Nephron (organoid): ENCODE results near the gene COL16A1.

ENCODE experiments used
- H3K27ac Mint-ChIP-seq, 3 experiments: 2 replicates each; pipeline ENCODE4 v1.8.0; 2020; ENCODE audit warnings: mixed read lengths in 3 of 3, mild to moderate bottlenecking in 2 of 3, moderate library complexity in 1 of 3
- H3K27me3 Mint-ChIP-seq: 2 replicates; pipeline ENCODE4 v1.8.0; 2021; ENCODE audit warnings: low read depth, mild to moderate bottlenecking, moderate library complexity, mixed read lengths
- H3K36me3 Mint-ChIP-seq: 2 replicates; pipeline ENCODE4 v1.8.0; 2020; ENCODE audit warnings: low read depth, mixed read lengths
- H3K4me1 Mint-ChIP-seq: 2 replicates; pipeline ENCODE4 v1.8.0; 2020; ENCODE audit warnings: mixed read lengths
- H3K4me3 Mint-ChIP-seq, 3 experiments: 2 replicates each; pipeline ENCODE4 v1.8.0; 2020; ENCODE audit warnings: mild to moderate bottlenecking in 3 of 3, mixed read lengths in 3 of 3, moderate library complexity in 2 of 3
- H3K9me3 Mint-ChIP-seq: 2 replicates; pipeline ENCODE4 v1.8.0; 2020; ENCODE audit warnings: mixed read lengths
- TF ChIP-seq, protein P1 (sequence below), 3 experiments: fragments of 200-600 bp; sonication (generic); IDR thresholded peaks; one replicate each; pipeline ENCODE4 v1.5.0; 2021; ENCODE audit warnings: antibody characterized with exemption in 3 of 3; ENCODE audit not compliant: unreplicated experiment in 3 of 3

Gene COL16A1

DNA sequence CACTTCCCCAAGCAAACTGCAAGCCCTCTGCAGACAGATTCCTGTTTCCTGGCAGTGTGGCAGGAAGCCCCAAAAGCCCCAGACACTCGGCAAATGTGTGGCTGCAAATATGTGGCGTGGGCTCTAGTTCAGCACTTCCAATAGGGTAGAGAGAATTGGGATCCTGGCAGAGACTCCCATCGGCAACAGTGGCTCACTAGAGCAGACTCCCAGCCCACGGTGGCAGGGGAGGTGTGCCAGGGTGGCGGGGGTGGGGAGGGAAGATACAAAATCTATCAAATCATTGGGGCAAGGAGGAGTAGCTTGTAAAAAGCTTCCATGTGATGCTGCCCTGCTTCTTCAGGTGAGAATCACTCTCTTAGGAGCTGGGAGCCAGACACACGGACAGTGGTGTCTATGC lies 25.9 kb downstream of the COL16A1 start:
- H3K4me3 Mint-ChIP-seq = no peak overlapping the region
- peaks cover 4% of the 10 kb centered on the region for H3K36me3 Mint-ChIP-seq
- H3K4me1 Mint-ChIP-seq = peaks cover 48% of the 10 kb centered on the region
- no peaks in the 10 kb centered on the region for H3K27me3 Mint-ChIP-seq
- peak overlapping the region in 1 of 3 experiments; percentile 51 for H3K27ac Mint-ChIP-seq
- no peaks in the 10 kb centered on the region for H3K9me3 Mint-ChIP-seq
- TF ChIP-seq, protein P1, sequence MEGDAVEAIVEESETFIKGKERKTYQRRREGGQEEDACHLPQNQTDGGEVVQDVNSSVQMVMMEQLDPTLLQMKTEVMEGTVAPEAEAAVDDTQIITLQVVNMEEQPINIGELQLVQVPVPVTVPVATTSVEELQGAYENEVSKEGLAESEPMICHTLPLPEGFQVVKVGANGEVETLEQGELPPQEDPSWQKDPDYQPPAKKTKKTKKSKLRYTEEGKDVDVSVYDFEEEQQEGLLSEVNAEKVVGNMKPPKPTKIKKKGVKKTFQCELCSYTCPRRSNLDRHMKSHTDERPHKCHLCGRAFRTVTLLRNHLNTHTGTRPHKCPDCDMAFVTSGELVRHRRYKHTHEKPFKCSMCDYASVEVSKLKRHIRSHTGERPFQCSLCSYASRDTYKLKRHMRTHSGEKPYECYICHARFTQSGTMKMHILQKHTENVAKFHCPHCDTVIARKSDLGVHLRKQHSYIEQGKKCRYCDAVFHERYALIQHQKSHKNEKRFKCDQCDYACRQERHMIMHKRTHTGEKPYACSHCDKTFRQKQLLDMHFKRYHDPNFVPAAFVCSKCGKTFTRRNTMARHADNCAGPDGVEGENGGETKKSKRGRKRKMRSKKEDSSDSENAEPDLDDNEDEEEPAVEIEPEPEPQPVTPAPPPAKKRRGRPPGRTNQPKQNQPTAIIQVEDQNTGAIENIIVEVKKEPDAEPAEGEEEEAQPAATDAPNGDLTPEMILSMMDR (IDR thresholded peaks at IDR 0.05; ENCODE audit: unreplicated experiment in 3 of 3) = no peak

DNA sequence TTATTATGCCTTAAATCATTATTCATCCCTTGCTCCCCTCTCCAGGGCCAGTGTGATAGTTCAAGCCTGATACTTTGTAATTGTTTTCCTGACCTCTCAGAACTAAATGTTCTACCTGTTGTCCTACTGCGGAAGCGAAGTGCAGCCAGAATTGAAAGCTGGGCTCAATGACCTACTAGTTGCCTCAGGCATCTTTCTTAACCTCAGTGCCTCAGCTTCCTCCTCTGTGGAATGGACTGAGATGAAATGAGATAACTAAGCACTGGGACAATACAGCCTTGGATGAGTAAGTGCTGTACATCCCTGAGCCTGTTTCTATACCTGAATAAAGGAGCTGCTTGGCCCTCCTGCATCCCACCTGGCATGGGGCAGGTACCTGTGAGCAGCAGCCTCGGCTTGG lies 26.4 kb downstream of the COL16A1 start:
- Mint-ChIP-seq H3K36me3 (peaks cover 4% of the 10 kb centered on the region), H3K4me3 (no peak overlapping the region)

DNA sequence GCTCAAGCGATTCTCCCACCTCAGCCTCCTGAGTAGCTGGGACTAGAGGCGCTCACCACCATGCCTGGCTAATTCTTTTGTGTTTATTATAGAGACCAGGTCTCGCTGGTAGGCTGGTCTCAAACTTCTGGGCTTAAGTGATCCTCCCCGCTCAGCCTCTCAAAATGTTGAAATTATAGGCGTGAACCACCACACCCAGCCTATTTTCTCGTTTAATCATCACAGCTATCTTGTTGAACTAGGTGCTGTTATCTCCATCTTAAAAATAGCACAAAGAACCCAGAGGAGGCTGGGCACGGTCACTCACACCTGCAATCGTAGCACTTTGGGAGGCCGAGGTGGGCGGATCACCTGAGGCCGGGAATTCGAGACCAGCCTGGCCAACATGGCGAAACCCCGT lies 28.1 kb downstream of the COL16A1 start:
- H3K27me3 Mint-ChIP-seq = peaks cover 3% of the 10 kb centered on the region
- H3K9me3 Mint-ChIP-seq = no peaks in the 10 kb centered on the region

More for the DNA sequence above, 26.4 kb downstream of the COL16A1 start:
- H3K27me3 Mint-ChIP-seq = no peaks in the 10 kb centered on the region
- H3K27ac Mint-ChIP-seq = peak overlapping the region in 2 of 3 experiments; percentile 51 to 60
- H3K4me1 Mint-ChIP-seq = peaks cover 53% of the 10 kb centered on the region
- H3K9me3 Mint-ChIP-seq = no peaks in the 10 kb centered on the region
- TF ChIP-seq, protein P1 (IDR thresholded peaks at IDR 0.05; ENCODE audit: unreplicated experiment in 3 of 3) = no peak

DNA sequence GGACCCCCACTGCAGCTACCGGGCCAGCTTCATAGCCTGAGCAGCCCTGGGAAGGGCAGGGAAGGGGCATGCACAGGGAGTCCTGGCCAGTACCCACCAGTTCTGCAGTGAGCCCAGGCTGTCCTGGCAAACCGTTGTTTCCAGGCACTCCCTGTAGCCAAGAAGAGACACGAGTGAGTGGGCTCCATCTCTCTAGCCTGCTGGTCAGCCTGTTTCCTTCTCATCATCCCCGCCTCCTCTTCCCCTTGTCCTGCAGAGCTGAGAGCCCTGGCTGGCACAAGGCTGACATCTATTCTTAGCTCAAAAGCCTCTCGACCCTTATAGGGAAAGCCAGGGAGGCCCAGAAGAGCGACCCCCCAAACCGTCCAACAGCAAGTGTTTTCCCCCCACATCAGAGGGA lies 28.7 kb downstream of the COL16A1 start:
- Mint-ChIP-seq H3K27ac (peak overlapping the region in 2 of 3 experiments; percentile 71 to 96), H3K9me3 (no peaks in the 10 kb centered on the region), H3K27me3 (peaks cover 7% of the 10 kb centered on the region), H3K4me3 (no peak overlapping the region), H3K36me3 (peaks cover 8% of the 10 kb centered on the region), H3K4me1 (peaks cover 61% of the 10 kb centered on the region)
- TF ChIP-seq, protein P1 (IDR thresholded peaks at IDR 0.05; ENCODE audit: unreplicated experiment in 3 of 3) = no peak

More for the DNA sequence above, 28.1 kb downstream of the COL16A1 start:
- no peak overlapping the region for H3K4me3 Mint-ChIP-seq
- peak overlapping the region in 2 of 3 experiments; percentile 71 to 96 for H3K27ac Mint-ChIP-seq
- peaks cover 55% of the 10 kb centered on the region for H3K4me1 Mint-ChIP-seq
- H3K36me3 Mint-ChIP-seq = peaks cover 8% of the 10 kb centered on the region
- TF ChIP-seq, protein P1 (IDR thresholded peaks at IDR 0.05; ENCODE audit: unreplicated experiment in 3 of 3) = no peak

DNA sequence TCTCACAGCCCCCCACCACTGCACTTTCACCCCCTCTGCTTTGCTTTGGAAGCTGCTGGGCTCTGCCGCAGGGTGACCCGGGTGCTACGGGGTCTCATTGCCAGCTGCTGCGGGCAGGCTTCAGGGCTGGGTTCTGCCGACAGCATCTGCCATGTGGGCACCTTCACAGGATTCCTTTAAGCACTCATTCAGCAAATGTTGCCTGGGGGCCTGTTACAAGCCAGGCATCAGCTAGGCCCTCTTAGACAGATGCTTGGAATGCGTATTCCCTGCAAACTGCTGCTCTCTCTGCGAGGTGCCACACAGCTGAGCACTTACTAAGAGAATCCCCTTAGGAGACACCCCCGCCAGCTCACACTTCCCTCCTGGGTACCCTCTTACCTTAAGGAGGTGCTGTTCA lies 29.2 kb downstream of the COL16A1 start:
- Mint-ChIP-seq H3K4me3 (peak overlapping the region in 1 of 3 experiments; percentile 48), H3K36me3 (peaks cover 8% of the 10 kb centered on the region), H3K27me3 (peaks cover 9% of the 10 kb centered on the region), H3K27ac (peak overlapping the region in 2 of 3 experiments; percentile 65 to 96), H3K9me3 (no peaks in the 10 kb centered on the region), H3K4me1 (peaks cover 66% of the 10 kb centered on the region)
- TF ChIP-seq, protein P1 (IDR thresholded peaks at IDR 0.05; ENCODE audit: unreplicated experiment in 3 of 3) = no peak

DNA sequence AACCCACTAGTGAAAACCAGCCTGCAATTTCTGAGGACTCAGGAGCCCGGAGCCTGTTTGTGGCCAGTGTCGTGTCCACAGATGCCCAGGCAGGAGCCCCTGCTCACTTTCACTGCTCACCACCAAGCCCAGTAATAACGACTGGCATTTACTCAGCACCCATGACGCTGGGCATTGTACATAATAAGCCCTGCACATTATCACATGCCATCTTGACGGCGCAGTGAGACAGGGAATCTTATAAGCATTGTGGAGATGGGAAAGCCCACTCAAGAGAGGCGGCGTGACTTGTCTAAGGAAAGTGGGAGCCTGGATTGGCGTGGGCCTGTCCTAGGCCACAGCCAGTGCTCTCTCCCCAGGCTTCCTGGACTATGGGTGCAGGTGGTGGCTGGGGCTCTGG lies 30.4 kb downstream of the COL16A1 start:
- Mint-ChIP-seq H3K36me3 (peaks cover 8% of the 10 kb centered on the region), H3K4me3 (peak overlapping the region in 1 of 3 experiments; percentile 38), H3K9me3 (no peaks in the 10 kb centered on the region), H3K27ac (peak overlapping the region; percentile 38 to 96 (median 65)), H3K4me1 (peaks cover 77% of the 10 kb centered on the region), H3K27me3 (peaks cover 9% of the 10 kb centered on the region)
- TF ChIP-seq, protein P1 (IDR thresholded peaks at IDR 0.05; ENCODE audit: unreplicated experiment in 3 of 3) = no peak
